HG02973 (cell line): Measurements from ENCODE around the gene SUZ12.
"Not testable (repeated sequence)": the region's sequence is repeated elsewhere in the genome, so short reads cannot be mapped to it uniquely, and the experiment has no call there.

ENCODE experiments used
- ATAC-seq: cut with Tn5 transposase; IDR thresholded peaks from one replicate; pipeline ENCODE4 v1.9.1; 2021; ENCODE audit warnings: moderate library complexity; ENCODE audit not compliant: unreplicated experiment

SUZ12 gene

GRCh38 chr17:32033812-32034211, 97.0 kb downstream of the SUZ12 start:
- not testable (repeated sequence) for ATAC-seq

GRCh38 chr17:32040246-32040645, 103.4 kb downstream of the SUZ12 start:
- not testable (repeated sequence) for ATAC-seq

- ATAC-seq: not testable (repeated sequence)
These were observed 104.6 kb downstream of the SUZ12 start for GRCh38 chr17:32041306-32041875.

DNA sequence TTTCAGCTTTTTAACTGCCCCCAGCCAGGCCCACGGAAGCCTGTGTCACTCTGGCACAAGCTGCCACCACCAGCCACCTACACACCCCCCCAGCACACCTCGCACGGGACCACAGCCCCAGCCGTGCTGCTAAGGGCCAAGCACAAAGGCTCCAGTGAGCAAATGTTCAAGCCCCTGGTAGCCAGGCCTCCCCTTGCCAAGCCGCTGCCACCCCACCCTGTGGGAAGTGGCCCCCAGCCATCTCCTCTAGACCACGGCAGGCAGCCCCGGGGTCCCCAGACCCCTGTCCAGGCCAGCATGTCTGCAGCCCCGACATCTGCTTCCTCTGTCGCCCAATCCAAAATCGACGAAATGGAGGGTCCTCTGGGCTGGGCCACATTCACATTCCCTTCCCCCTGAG, 105.5 kb downstream of the SUZ12 start:
- ATAC-seq: not testable (repeated sequence)

GRCh38 chr17:32045611-32046010, 108.8 kb downstream of the SUZ12 start:
- not testable (repeated sequence) for ATAC-seq

- not testable (repeated sequence) for ATAC-seq
These were observed 110.9 kb downstream of the SUZ12 start for GRCh38 chr17:32047663-32048062.
